ENCODE results near the gene OPN1MW.
"Not testable (repeated sequence)": the region's sequence is repeated elsewhere in the genome, so short reads cannot be mapped to it uniquely, and the experiment has no call there.

GRCh38 chrX:154168384-154168783 lies 14.0 kb upstream of the OPN1MW start:
- TF ChIP-seq POLR2A (IDR thresholded peaks at IDR 0.05) = not testable (repeated sequence)
- TF ChIP-seq, protein P1, sequence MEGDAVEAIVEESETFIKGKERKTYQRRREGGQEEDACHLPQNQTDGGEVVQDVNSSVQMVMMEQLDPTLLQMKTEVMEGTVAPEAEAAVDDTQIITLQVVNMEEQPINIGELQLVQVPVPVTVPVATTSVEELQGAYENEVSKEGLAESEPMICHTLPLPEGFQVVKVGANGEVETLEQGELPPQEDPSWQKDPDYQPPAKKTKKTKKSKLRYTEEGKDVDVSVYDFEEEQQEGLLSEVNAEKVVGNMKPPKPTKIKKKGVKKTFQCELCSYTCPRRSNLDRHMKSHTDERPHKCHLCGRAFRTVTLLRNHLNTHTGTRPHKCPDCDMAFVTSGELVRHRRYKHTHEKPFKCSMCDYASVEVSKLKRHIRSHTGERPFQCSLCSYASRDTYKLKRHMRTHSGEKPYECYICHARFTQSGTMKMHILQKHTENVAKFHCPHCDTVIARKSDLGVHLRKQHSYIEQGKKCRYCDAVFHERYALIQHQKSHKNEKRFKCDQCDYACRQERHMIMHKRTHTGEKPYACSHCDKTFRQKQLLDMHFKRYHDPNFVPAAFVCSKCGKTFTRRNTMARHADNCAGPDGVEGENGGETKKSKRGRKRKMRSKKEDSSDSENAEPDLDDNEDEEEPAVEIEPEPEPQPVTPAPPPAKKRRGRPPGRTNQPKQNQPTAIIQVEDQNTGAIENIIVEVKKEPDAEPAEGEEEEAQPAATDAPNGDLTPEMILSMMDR (IDR thresholded peaks at IDR 0.05) = not testable (repeated sequence)

Measured in lower leg skin (tissue), 3 donors.